ENCODE measurements around the gene CRABP1.

- TF ChIP-seq CTCF (conservative IDR thresholded peaks at IDR 0.05) (no peak), EZH2 (IDR thresholded peaks at IDR 0.05; ENCODE audit: low read depth) (no peak)
These were observed 54.9 kb downstream of the CRABP1 start for GRCh38 chr15:78394981-78395616.

Measured in PC-9 (cell line).